CMK (cell line): Measurements from ENCODE around the gene PLCXD3.
"Not testable (repeated sequence)": the region's sequence is repeated elsewhere in the genome, so short reads cannot be mapped to it uniquely, and the experiment has no call there.

Source experiments
- DNase-seq: peaks from one replicate; pipeline ENCODE4 v3.0.0-alpha.2; 2010; ENCODE audit warnings: low read depth

PLCXD3 gene

GRCh38 chr5:41485533-41485932, 24.9 kb downstream of the PLCXD3 start:
- DNase-seq: no peak

GRCh38 chr5:41482715-41483114, 27.7 kb downstream of the PLCXD3 start:
- no peak for DNase-seq

GRCh38 chr5:41482173-41482572, 28.2 kb downstream of the PLCXD3 start:
- DNase-seq: no peak

- DNase-seq: not testable (repeated sequence)
Observed at GRCh38 chr5:41471571-41472208, 38.7 kb downstream of the PLCXD3 start.

- DNase-seq: no peak
Observed at GRCh38 chr5:41465493-41466171, 44.8 kb downstream of the PLCXD3 start.

GRCh38 chr5:41459557-41459956, 50.8 kb downstream of the PLCXD3 start:
- DNase-seq: no peak

GRCh38 chr5:41457094-41457493, 53.3 kb downstream of the PLCXD3 start:
- no peak for DNase-seq

DNA sequence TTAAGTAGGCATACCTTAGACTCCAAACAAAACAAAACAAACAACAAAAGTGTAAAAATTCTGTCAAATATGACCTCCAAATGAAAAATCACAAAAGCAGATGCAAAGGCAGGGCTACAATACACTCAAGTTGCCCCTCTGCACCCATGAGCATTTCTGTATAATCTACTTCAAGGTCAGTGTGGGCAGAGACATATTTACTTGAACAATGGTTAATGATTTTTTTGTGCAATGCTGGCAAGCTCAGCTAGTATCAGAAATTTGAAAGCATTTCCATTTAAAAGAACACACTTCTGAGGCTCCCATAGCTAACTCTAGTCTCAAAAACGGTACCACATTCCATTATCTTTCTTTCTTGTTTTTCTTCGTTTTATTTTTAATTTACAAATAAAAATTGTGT, 57.9 kb downstream of the PLCXD3 start:
- DNase-seq: no peak

- no peak for DNase-seq
Observed at GRCh38 chr5:41447650-41448510, 62.5 kb downstream of the PLCXD3 start.

GRCh38 chr5:41445937-41446563, 64.4 kb downstream of the PLCXD3 start:
- DNase-seq: no peak

GRCh38 chr5:41435276-41435675, 75.1 kb downstream of the PLCXD3 start:
- no peak for DNase-seq

DNA sequence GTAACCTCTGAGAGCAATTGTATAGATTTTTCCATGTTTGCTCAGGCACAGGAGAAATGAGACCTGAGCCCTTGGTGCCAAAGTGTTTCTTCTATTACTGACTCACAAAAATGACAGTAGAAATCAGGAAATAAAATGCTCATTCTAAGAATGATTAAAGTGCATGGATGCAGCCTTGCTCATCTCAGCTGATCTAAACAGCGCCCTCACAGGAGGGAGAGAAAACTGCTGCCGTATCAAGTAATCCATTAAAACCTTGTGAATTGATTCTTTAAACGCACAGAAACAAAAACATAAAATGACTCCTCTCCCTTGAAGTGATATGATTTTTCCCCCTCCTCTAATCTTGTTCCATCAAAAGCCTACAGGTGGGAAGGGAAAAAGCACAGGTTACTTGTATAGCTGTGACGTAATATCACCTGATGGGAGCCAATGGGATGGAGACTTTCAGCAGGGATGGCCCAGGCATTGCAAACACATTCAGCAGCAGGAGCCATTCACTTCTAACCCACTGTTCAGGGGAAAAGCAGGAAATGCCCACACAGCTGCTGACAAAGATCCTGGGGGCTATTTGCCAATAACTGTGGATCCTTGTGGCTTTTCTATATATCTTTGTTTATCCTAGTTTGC, 76.7 kb downstream of the PLCXD3 start:
- no peak for DNase-seq

DNA sequence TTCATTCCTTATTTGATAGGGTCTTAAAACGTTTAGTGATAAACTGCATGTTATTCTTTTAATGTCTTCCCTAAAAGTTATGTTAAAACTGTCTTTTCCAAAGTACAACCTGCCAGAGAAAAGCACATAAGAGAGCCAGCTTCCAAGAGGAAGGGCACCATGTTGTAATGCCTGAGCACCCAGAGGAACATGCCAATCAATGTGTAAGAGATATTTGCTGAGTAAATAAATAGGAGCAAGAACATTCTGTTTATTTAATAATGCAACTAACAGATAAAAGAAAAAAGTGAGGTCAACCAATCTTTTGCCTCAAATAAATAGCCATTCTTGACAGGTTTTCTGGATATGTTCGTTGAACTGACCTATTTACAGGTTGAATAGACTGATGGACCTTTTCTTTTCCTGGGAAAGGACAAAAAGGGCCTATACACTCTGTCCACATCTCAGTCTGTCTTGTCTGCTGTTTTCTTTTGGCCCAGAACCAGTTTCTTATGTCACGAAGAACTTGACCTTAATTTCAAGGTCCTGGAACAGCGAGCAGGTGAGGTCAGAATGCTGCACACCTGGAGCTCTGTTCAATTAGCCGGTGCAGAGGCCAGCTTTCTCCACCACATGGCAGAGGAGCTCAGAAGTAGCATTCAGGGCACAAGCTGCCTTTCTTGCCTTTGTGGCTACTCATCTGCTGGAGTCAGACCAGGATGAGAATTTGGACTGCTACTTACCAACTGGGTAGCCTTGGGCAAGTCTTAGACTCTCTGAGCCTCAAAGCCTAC, 77.7 kb downstream of the PLCXD3 start:
- DNase-seq: no peak

DNA sequence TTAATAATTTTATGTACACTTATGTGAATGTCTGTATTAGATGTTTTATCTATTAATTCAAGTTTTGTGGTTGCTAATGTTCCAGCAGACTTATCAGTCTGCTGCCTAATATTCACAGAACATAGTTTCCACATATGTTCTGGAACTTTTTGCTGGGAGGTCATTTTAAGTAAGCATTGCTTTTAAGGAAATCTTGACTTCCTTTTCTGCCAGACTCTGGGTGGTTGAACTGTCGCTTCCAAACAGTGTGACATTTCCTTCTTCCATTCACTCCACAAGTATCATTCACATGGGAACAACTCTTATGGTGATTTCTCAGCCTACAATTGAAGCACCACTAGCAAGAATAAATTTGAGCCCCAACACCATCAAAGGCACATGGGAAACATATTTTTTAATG, 82.9 kb downstream of the PLCXD3 start:
- no peak for DNase-seq

GRCh38 chr5:41425736-41426135, 84.7 kb downstream of the PLCXD3 start:
- DNase-seq: no peak

GRCh38 chr5:41420492-41421067, 89.8 kb downstream of the PLCXD3 start:
- no peak for DNase-seq

- no peak for DNase-seq
Observed at GRCh38 chr5:41418220-41419031, 92.0 kb downstream of the PLCXD3 start.

DNA sequence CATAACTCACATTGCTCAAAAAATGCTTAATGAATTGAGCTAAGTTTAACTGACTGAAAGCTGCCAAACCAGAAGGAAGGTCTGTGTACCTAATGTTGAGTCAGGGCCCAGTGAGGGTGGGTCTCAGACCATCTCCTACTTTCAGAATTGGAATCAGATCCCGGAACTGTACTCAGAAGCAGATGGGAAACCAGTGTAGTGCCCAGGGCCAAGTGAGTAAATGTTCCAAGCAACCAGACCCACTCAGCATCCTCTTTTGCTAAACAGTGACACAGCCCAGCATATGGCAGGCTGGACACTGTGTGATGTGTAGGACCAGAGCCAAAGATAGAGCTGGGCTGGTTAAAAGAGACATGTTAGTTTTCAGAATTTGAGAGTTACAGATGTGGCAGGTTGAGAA, 94.1 kb downstream of the PLCXD3 start:
- no peak for DNase-seq

DNA sequence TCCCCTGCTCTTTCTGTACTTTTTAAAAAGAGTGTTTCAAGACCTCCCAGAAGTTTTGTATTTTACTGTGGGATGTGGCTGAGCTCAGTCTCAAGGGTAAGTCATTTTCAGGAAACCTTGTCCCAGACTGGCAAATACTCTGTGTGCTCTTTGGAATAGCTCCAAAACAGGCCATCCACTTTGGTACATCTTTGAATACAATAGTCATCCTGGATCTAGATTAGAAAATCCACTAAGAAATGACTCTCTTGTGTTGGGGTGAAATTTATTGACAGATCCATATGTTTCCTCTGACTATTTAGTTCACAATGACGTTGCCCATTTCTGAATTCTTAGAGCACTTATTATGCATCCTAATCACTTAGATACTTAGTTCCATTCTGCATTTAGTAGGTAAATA, 95.2 kb downstream of the PLCXD3 start:
- no peak for DNase-seq

- DNase-seq: no peak
Observed at GRCh38 chr5:41414598-41414997, 95.8 kb downstream of the PLCXD3 start.
